ENCODE results near the gene CLHC1.
"Not testable (repeated sequence)": the region's sequence is repeated elsewhere in the genome, so short reads cannot be mapped to it uniquely, and the experiment has no call there.

Gene CLHC1

GRCh38 chr2:55268907-55269644 is 37.0 kb upstream of the CLHC1 start, which contains the start of gene MTIF2:
TSS of gene MTIF2 (minus strand) at chr2:55269231. CDS start at chr2:55263858, 5,373 bp downstream.
- peak within 1 kb of the TSS; percentile 85 for H3K27ac ChIP-seq
- peaks cover 3% of the 10 kb centered on the region for H3K36me3 ChIP-seq
- peak within 1 kb of the TSS; percentile 72 to 76 for H3K4me3 ChIP-seq (ENCODE audit: low read depth in 1 of 2, low read length in 1 of 2)
- no peaks in the 10 kb centered on the region for H3K27me3 ChIP-seq
- peaks cover 7 to 15% of the 10 kb centered on the region in 2 experiments for H3K4me1 ChIP-seq (ENCODE audit: control insufficient read depth in 1 of 2, insufficient read depth in 1 of 2, low read depth in 1 of 2, low read length in 1 of 2)
- H3K9me3 ChIP-seq: no peaks in the 10 kb centered on the region
- TF ChIP-seq CTCF (IDR thresholded peaks at IDR 0.05): no peak

DNA sequence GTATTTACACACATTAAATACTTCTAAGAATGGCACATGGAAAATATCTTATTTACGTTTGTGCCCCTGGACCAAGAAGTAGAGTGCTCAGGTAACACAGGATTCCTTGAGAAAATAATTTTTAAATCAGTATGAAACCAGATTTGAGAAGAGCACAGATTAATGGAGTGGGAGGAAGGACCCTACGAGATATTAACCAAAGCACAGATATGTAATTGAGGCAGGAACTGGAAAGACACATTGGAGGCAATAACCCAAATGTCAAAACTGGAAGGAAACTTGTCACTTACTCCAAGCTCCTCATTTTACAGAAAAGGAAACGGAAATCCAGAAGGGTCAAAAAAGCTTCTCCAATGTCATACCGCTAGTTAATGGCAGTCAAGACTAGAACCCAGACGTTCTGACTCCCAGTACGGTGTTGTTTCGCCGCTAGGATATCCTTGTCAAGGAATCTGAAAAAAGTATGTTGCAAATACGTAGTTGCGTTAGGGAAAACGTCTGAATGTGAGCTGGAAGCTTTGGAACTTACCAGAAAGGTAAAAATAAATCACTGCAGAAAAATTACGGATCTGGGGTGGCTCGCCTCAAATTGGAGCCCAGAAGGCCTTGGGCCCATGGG is 36.3 kb upstream of the CLHC1 start:
- H3K27me3 ChIP-seq: no peaks in the 10 kb centered on the region
- peak overlapping the region; percentile 85 for H3K27ac ChIP-seq
- H3K36me3 ChIP-seq: peaks cover 9% of the 10 kb centered on the region
- peak overlapping the region; percentile 72 to 76 for H3K4me3 ChIP-seq (ENCODE audit: low read depth in 1 of 2, low read length in 1 of 2)
- peaks cover 7 to 15% of the 10 kb centered on the region in 2 experiments for H3K4me1 ChIP-seq (ENCODE audit: control insufficient read depth in 1 of 2, insufficient read depth in 1 of 2, low read depth in 1 of 2, low read length in 1 of 2)
- no peak for TF ChIP-seq CTCF (IDR thresholded peaks at IDR 0.05)
- H3K9me3 ChIP-seq: no peaks in the 10 kb centered on the region

- H3K27ac ChIP-seq; H3K9me3 ChIP-seq; H3K4me3 ChIP-seq (ENCODE audit: low read depth in 1 of 2, low read length in 1 of 2); H3K27me3 ChIP-seq; H3K4me1 ChIP-seq (ENCODE audit: control insufficient read depth in 1 of 2, insufficient read depth in 1 of 2, low read depth in 1 of 2, low read length in 1 of 2): not testable (repeated sequence)
- peaks cover 53% of the 10 kb centered on the region for H3K36me3 ChIP-seq
These were observed 27.5 kb upstream of the CLHC1 start for GRCh38 chr2:55259586-55259985.

GRCh38 chr2:55252832-55253231 is 20.7 kb upstream of the CLHC1 start:
- Histone ChIP-seq H3K27ac (no peak overlapping the region), H3K9me3 (no peaks in the 10 kb centered on the region), H3K27me3 (no peaks in the 10 kb centered on the region), H3K4me1 (ENCODE audit: control insufficient read depth in 1 of 2, insufficient read depth in 1 of 2, low read depth in 1 of 2, low read length in 1 of 2) (no peaks in the 10 kb centered on the region), H3K4me3 (ENCODE audit: low read depth in 1 of 2, low read length in 1 of 2) (no peak overlapping the region), H3K36me3 (peaks cover 48% of the 10 kb centered on the region)
- no peak for TF ChIP-seq CTCF (IDR thresholded peaks at IDR 0.05)

- Histone ChIP-seq H3K9me3 (no peaks in the 10 kb centered on the region), H3K4me1 (ENCODE audit: control insufficient read depth in 1 of 2, insufficient read depth in 1 of 2, low read depth in 1 of 2, low read length in 1 of 2) (no peaks in the 10 kb centered on the region), H3K4me3 (ENCODE audit: low read depth in 1 of 2, low read length in 1 of 2) (no peak overlapping the region), H3K36me3 (peaks cover 61% of the 10 kb centered on the region), H3K27ac (no peak overlapping the region), H3K27me3 (no peaks in the 10 kb centered on the region)
- no peak for TF ChIP-seq CTCF (IDR thresholded peaks at IDR 0.05)
These were observed 14.9 kb upstream of the CLHC1 start for GRCh38 chr2:55247025-55247424.

GRCh38 chr2:55245411-55245810 is 13.3 kb upstream of the CLHC1 start:
- no peak for TF ChIP-seq CTCF (IDR thresholded peaks at IDR 0.05)
- H3K36me3 ChIP-seq: peaks cover 61% of the 10 kb centered on the region

More at GRCh38 chr2:55245411-55245810, 13.3 kb upstream of the CLHC1 start:
- Histone ChIP-seq H3K27ac (no peak overlapping the region), H3K27me3 (no peaks in the 10 kb centered on the region), H3K4me1 (ENCODE audit: control insufficient read depth in 1 of 2, insufficient read depth in 1 of 2, low read depth in 1 of 2, low read length in 1 of 2) (no peaks in the 10 kb centered on the region), H3K4me3 (ENCODE audit: low read depth in 1 of 2, low read length in 1 of 2) (no peak overlapping the region), H3K9me3 (no peaks in the 10 kb centered on the region)

Data from neutrophil (primary cell).